ENCODE results near the gene PRDM16.

Gene PRDM16

GRCh38 chr1:3333903-3334302, 264.9 kb downstream of the PRDM16 start:
- DNase-seq, result no peak

- DNase-seq, result no peak
Observed at GRCh38 chr1:3334366-3334765, 265.4 kb downstream of the PRDM16 start.

GRCh38 chr1:3335754-3336640, 267.0 kb downstream of the PRDM16 start:
- DNase-seq, result no peak

GRCh38 chr1:3336641-3337630, 267.9 kb downstream of the PRDM16 start:
- DNase-seq, result no peak

- no peak for DNase-seq
Observed at GRCh38 chr1:3337798-3338724, 269.1 kb downstream of the PRDM16 start.

- DNase-seq, result no peak
Observed at GRCh38 chr1:3338725-3339070, 269.7 kb downstream of the PRDM16 start.

GRCh38 chr1:3339856-3340255, 270.9 kb downstream of the PRDM16 start:
- DNase-seq, result no peak

- no peak for DNase-seq
Observed at GRCh38 chr1:3340548-3341235, 271.7 kb downstream of the PRDM16 start.

GRCh38 chr1:3341236-3341994, 272.4 kb downstream of the PRDM16 start:
- DNase-seq, result no peak

- DNase-seq, result no peak
Observed at GRCh38 chr1:3342960-3343359, 274.0 kb downstream of the PRDM16 start.

- no peak for DNase-seq
Observed at GRCh38 chr1:3344395-3344794, 275.4 kb downstream of the PRDM16 start.

GRCh38 chr1:3345792-3346191, 276.8 kb downstream of the PRDM16 start:
- no peak for DNase-seq

- DNase-seq, result no peak
Observed at GRCh38 chr1:3346478-3346877, 277.5 kb downstream of the PRDM16 start.

GRCh38 chr1:3347257-3348020, 278.4 kb downstream of the PRDM16 start:
- DNase-seq, result no peak

GRCh38 chr1:3348196-3348865, 279.3 kb downstream of the PRDM16 start:
- DNase-seq, result no peak

- DNase-seq, result no peak
Observed at GRCh38 chr1:3349161-3349967, 280.4 kb downstream of the PRDM16 start.

GRCh38 chr1:3349968-3350299, 280.9 kb downstream of the PRDM16 start:
- no peak for DNase-seq

GRCh38 chr1:3350506-3351261, 281.7 kb downstream of the PRDM16 start:
- no peak for DNase-seq
